HTR-8/SVneo (cell line): Measurements from ENCODE around the gene HLCS.

Experiments
- DNase-seq: peaks from one replicate; pipeline ENCODE4 v3.0.0; 2011; ENCODE audit warnings: low spot score, mixed read lengths; ENCODE audit not compliant: insufficient read length
- FAIRE-seq: peaks from 2 replicates; lab custom pipeline; 2011; peaks lifted over from hg19 to GRCh38; lab: Jason Lieb, UNC

The HLCS gene

GRCh38 chr21:36890086-36890485 lies 76.4 kb downstream of the HLCS start:
- FAIRE-seq (no peak), DNase-seq (no peak)

GRCh38 chr21:36889401-36889800 lies 77.1 kb downstream of the HLCS start:
- no peak for DNase-seq
- FAIRE-seq: no peak

- DNase-seq (no peak), FAIRE-seq (no peak)
These were observed 78.0 kb downstream of the HLCS start for GRCh38 chr21:36888466-36888865.

- FAIRE-seq (no peak), DNase-seq (no peak)
These were observed 78.5 kb downstream of the HLCS start for GRCh38 chr21:36887963-36888362.

- DNase-seq (no peak), FAIRE-seq (no peak)
These were observed 82.7 kb downstream of the HLCS start for GRCh38 chr21:36883532-36884486.

GRCh38 chr21:36882776-36883175 lies 83.7 kb downstream of the HLCS start:
- DNase-seq (no peak), FAIRE-seq (no peak)

- peak; percentile 57 for FAIRE-seq
- DNase-seq: peak; percentile 21
These were observed 85.2 kb downstream of the HLCS start for GRCh38 chr21:36881228-36881627.

GRCh38 chr21:36879827-36880226 lies 86.6 kb downstream of the HLCS start:
- FAIRE-seq (no peak), DNase-seq (no peak)

- FAIRE-seq: no peak
- DNase-seq: no peak
These were observed 88.7 kb downstream of the HLCS start for GRCh38 chr21:36877741-36878140.

GRCh38 chr21:36874665-36875064 lies 91.8 kb downstream of the HLCS start:
- peak; percentile 54 for FAIRE-seq
- DNase-seq: no peak

- no peak for FAIRE-seq
- no peak for DNase-seq
These were observed 93.0 kb downstream of the HLCS start for GRCh38 chr21:36873513-36873912.

GRCh38 chr21:36867291-36867905 lies 99.1 kb downstream of the HLCS start:
- DNase-seq (no peak), FAIRE-seq (no peak)

GRCh38 chr21:36866419-36866818 lies 100.0 kb downstream of the HLCS start:
- FAIRE-seq (peak; percentile 9), DNase-seq (no peak)

- DNase-seq: no peak
- no peak for FAIRE-seq
These were observed 101.5 kb downstream of the HLCS start for GRCh38 chr21:36864974-36865373.

- FAIRE-seq (no peak), DNase-seq (no peak)
These were observed 103.2 kb downstream of the HLCS start for GRCh38 chr21:36863260-36863659.

GRCh38 chr21:36861595-36862323 lies 104.7 kb downstream of the HLCS start:
- DNase-seq (no peak), FAIRE-seq (no peak)

GRCh38 chr21:36860736-36861594 lies 105.5 kb downstream of the HLCS start:
- peak; percentile 9 for FAIRE-seq

GRCh38 chr21:36859744-36860501 lies 106.5 kb downstream of the HLCS start:
- DNase-seq (peak; percentile 78), FAIRE-seq (peak; percentile 86)

More at GRCh38 chr21:36860736-36861594, 105.5 kb downstream of the HLCS start:
- peak; percentile 69 for DNase-seq

GRCh38 chr21:36858320-36858957 lies 108.0 kb downstream of the HLCS start:
- DNase-seq (peak; percentile 29), FAIRE-seq (peak; percentile 52)
